ENCODE results near the gene SLC22A17. TPM values are rescaled to one million over a fixed set of nuclear protein-coding genes. Genes with fewer than 3 reads are reported as not detected.
"Not testable (repeated sequence)": the region's sequence is repeated elsewhere in the genome, so short reads cannot be mapped to it uniquely, and the experiment has no call there.

Gene SLC22A17
- polyA plus RNA-seq, 1 donor from 2014 or later, result 182 TPM

DNA sequence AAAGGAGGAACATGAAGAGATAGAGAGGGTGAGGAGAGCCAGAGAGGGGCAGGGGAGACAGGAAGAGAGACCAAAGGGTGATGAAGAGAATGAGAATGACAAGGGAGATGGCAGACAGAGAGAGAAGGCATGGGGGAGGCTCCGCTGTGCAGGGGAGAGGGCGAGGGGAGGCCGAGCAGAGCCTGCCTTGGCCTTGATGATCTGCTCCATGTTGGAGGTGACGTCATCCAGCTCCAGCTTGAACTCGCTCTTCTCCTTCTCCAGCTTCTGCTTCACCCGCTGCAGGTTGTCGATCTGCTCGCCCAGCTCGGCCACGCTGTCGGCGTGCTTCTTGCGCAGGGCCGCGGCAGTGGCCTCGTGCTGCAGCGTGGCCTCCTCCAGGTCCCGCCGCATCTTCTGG, 37.2 kb upstream of the SLC22A17 start:
- not testable (repeated sequence) for H3F3A ChIP-seq (ENCODE audit: insufficient read depth, low read length, poor library complexity, severe bottlenecking); H3K9me3 ChIP-seq (ENCODE audit: low read length)

GRCh38 chr14:23389396-23389795, 36.7 kb upstream of the SLC22A17 start:
- no peaks in the 10 kb centered on the region for H3K9me3 ChIP-seq (ENCODE audit: low read length)
- no peak overlapping the region for H3K27ac ChIP-seq (ENCODE audit: low read length)
- H3F3A ChIP-seq (ENCODE audit: insufficient read depth, low read length, poor library complexity, severe bottlenecking), result no peaks in the 10 kb centered on the region
- H3K36me3 ChIP-seq (ENCODE audit: insufficient read depth, low read length), result no peaks in the 10 kb centered on the region
- H3K4me3 ChIP-seq (ENCODE audit: low read length), result no peak overlapping the region
- no peak overlapping the region for H2AFZ ChIP-seq (ENCODE audit: low read depth, low read length)
- H3K9me2 ChIP-seq (ENCODE audit: insufficient read depth, low read length), result no peaks in the 10 kb centered on the region
- no peaks in the 10 kb centered on the region for H3K27me3 ChIP-seq (ENCODE audit: insufficient read depth, low read depth, low read length)
- H3K79me2 ChIP-seq (replicated peaks; ENCODE audit: insufficient read depth, low read length), result no peaks in the 10 kb centered on the region
- H3K9ac ChIP-seq (ENCODE audit: low read length), result no peak overlapping the region
- H3K4me2 ChIP-seq (ENCODE audit: low read length), result no peak overlapping the region
- TF ChIP-seq POLR2AphosphoS5 (IDR thresholded peaks at IDR 0.05) (no peak), EP300 (conservative IDR thresholded peaks at IDR 0.05; ENCODE audit: poor library complexity, severe bottlenecking) (no peak), TAF1 (IDR thresholded peaks at IDR 0.05; ENCODE audit: low read depth) (no peak), EZH2 (IDR thresholded peaks at IDR 0.05; ENCODE audit: borderline replicate concordance, insufficient read depth, low read length, poor library complexity, severe bottlenecking) (no peak), SMC3 (conservative IDR thresholded peaks at IDR 0.05; ENCODE audit: poor library complexity) (no peak)
- TF ChIP-seq, protein P1, sequence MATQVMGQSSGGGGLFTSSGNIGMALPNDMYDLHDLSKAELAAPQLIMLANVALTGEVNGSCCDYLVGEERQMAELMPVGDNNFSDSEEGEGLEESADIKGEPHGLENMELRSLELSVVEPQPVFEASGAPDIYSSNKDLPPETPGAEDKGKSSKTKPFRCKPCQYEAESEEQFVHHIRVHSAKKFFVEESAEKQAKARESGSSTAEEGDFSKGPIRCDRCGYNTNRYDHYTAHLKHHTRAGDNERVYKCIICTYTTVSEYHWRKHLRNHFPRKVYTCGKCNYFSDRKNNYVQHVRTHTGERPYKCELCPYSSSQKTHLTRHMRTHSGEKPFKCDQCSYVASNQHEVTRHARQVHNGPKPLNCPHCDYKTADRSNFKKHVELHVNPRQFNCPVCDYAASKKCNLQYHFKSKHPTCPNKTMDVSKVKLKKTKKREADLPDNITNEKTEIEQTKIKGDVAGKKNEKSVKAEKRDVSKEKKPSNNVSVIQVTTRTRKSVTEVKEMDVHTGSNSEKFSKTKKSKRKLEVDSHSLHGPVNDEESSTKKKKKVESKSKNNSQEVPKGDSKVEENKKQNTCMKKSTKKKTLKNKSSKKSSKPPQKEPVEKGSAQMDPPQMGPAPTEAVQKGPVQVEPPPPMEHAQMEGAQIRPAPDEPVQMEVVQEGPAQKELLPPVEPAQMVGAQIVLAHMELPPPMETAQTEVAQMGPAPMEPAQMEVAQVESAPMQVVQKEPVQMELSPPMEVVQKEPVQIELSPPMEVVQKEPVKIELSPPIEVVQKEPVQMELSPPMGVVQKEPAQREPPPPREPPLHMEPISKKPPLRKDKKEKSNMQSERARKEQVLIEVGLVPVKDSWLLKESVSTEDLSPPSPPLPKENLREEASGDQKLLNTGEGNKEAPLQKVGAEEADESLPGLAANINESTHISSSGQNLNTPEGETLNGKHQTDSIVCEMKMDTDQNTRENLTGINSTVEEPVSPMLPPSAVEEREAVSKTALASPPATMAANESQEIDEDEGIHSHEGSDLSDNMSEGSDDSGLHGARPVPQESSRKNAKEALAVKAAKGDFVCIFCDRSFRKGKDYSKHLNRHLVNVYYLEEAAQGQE (IDR thresholded peaks at IDR 0.05; ENCODE audit: borderline replicate concordance), result no peak
- TF ChIP-seq, protein P2, sequence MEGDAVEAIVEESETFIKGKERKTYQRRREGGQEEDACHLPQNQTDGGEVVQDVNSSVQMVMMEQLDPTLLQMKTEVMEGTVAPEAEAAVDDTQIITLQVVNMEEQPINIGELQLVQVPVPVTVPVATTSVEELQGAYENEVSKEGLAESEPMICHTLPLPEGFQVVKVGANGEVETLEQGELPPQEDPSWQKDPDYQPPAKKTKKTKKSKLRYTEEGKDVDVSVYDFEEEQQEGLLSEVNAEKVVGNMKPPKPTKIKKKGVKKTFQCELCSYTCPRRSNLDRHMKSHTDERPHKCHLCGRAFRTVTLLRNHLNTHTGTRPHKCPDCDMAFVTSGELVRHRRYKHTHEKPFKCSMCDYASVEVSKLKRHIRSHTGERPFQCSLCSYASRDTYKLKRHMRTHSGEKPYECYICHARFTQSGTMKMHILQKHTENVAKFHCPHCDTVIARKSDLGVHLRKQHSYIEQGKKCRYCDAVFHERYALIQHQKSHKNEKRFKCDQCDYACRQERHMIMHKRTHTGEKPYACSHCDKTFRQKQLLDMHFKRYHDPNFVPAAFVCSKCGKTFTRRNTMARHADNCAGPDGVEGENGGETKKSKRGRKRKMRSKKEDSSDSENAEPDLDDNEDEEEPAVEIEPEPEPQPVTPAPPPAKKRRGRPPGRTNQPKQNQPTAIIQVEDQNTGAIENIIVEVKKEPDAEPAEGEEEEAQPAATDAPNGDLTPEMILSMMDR (IDR thresholded peaks at IDR 0.05; ENCODE audit: poor library complexity, severe bottlenecking), result no peak
- no peaks in the 10 kb centered on the region for H4K20me1 ChIP-seq (ENCODE audit: insufficient read depth)

More for the DNA sequence above, 37.2 kb upstream of the SLC22A17 start:
- H3K4me2 ChIP-seq (ENCODE audit: low read length); H3K9me2 ChIP-seq (ENCODE audit: insufficient read depth, low read length); H3K27ac ChIP-seq (ENCODE audit: low read length); H3K4me3 ChIP-seq (ENCODE audit: low read length); H4K20me1 ChIP-seq (ENCODE audit: insufficient read depth); H3K79me2 ChIP-seq (replicated peaks; ENCODE audit: insufficient read depth, low read length); H3K36me3 ChIP-seq (ENCODE audit: insufficient read depth, low read length); H2AFZ ChIP-seq (ENCODE audit: low read depth, low read length); H3K27me3 ChIP-seq (ENCODE audit: insufficient read depth, low read depth, low read length); H3K9ac ChIP-seq (ENCODE audit: low read length): not testable (repeated sequence)

GRCh38 chr14:23388996-23389395, 36.3 kb upstream of the SLC22A17 start:
- Histone ChIP-seq H3K9me3 (ENCODE audit: low read length) (no peaks in the 10 kb centered on the region), H3K27me3 (ENCODE audit: insufficient read depth, low read depth, low read length) (no peaks in the 10 kb centered on the region), H4K20me1 (ENCODE audit: insufficient read depth) (no peaks in the 10 kb centered on the region), H3F3A (ENCODE audit: insufficient read depth, low read length, poor library complexity, severe bottlenecking) (no peaks in the 10 kb centered on the region), H3K4me3 (ENCODE audit: low read length) (no peak overlapping the region), H2AFZ (ENCODE audit: low read depth, low read length) (no peak overlapping the region), H3K9me2 (ENCODE audit: insufficient read depth, low read length) (no peaks in the 10 kb centered on the region), H3K79me2 (replicated peaks; ENCODE audit: insufficient read depth, low read length) (no peaks in the 10 kb centered on the region), H3K9ac (ENCODE audit: low read length) (no peak overlapping the region), H3K4me2 (ENCODE audit: low read length) (no peak overlapping the region), H3K27ac (ENCODE audit: low read length) (no peak overlapping the region), H3K36me3 (ENCODE audit: insufficient read depth, low read length) (no peaks in the 10 kb centered on the region)
- TF ChIP-seq EP300 (conservative IDR thresholded peaks at IDR 0.05; ENCODE audit: poor library complexity, severe bottlenecking) (no peak), SMC3 (conservative IDR thresholded peaks at IDR 0.05; ENCODE audit: poor library complexity) (no peak), RAD21 (conservative IDR thresholded peaks at IDR 0.05) (no peak), MXI1 (conservative IDR thresholded peaks at IDR 0.05; ENCODE audit: poor library complexity, severe bottlenecking) (no peak), TAF1 (IDR thresholded peaks at IDR 0.05; ENCODE audit: low read depth) (no peak), EZH2 (IDR thresholded peaks at IDR 0.05; ENCODE audit: borderline replicate concordance, insufficient read depth, low read length, poor library complexity, severe bottlenecking) (no peak), POLR2AphosphoS5 (IDR thresholded peaks at IDR 0.05) (no peak)
- TF ChIP-seq, protein P1 (IDR thresholded peaks at IDR 0.05; ENCODE audit: borderline replicate concordance), result no peak
- TF ChIP-seq, protein P2 (IDR thresholded peaks at IDR 0.05; ENCODE audit: poor library complexity, severe bottlenecking), result no peak
